Endothelial cell of umbilical vein (primary cell): ENCODE data around the gene MACROH2A2. TPM values are rescaled to one million over a fixed set of nuclear protein-coding genes. Genes with fewer than 3 reads are reported as not detected.
"Not testable (repeated sequence)": the region's sequence is repeated elsewhere in the genome, so short reads cannot be mapped to it uniquely, and the experiment has no call there.

ENCODE experiments used
- BruUV-seq: library from RNA; stranded (reverse); fragments of 400-500 nt; replicated peaks from 2 replicates; lab custom pipeline; 2021; lab: Mats Ljungman, UMichigan
- CTCF ChIA-PET: fragments of 300-600, 350-600 bp; sonication (Branson Sonifier 250); formaldehyde crosslinking; loops from one replicate; lab custom pipeline; 2021; ENCODE audit warnings: antibody characterized with exemption, inconsistent platforms; lab: Charles Lee
- POLR2A ChIA-PET: fragments of 300-600, 350-600 bp; sonication (Branson Sonifier 250); formaldehyde crosslinking; loops from one replicate; lab custom pipeline; 2021; ENCODE audit warnings: antibody characterized with exemption, inconsistent platforms; lab: Charles Lee
- DNase-seq: peaks from one replicate; pipeline ENCODE4 v3.0.0-alpha.2; 2011; ENCODE audit warnings: low read depth, low spot score
- FAIRE-seq: peaks from 2 replicates; lab custom pipeline; 2011; peaks lifted over from hg19 to GRCh38; lab: Jason Lieb, UNC
- H2AFZ ChIP-seq: 2 replicates; pipeline ENCODE4 v1.6.0; 2012; ENCODE audit warnings: low read depth, low read length, control low read depth, inconsistent platforms
- H3K27ac ChIP-seq: 2 replicates; pipeline ENCODE4 v1.5.1; 2011; ENCODE audit warnings: low read depth, mild to moderate bottlenecking, control low read depth, low read length, moderate library complexity; ENCODE audit not compliant: insufficient read depth
- H3K27me3 ChIP-seq, 2 experiments: 2 replicates each; pipeline versions ENCODE4 v1.6.0 to v1.6.1; 2011; ENCODE audit warnings: low read length in 2 of 2, mixed read lengths in 1 of 2; ENCODE audit not compliant: control insufficient read depth in 2 of 2, insufficient read depth in 2 of 2
- H3K36me3 ChIP-seq, 2 experiments: 2 replicates in 1 of 2; 3 replicates in 1 of 2; pipeline ENCODE4 v1.5.1; 2011; ENCODE audit warnings: low read length in 2 of 2, mild to moderate bottlenecking in 1 of 2, moderate library complexity in 1 of 2; ENCODE audit not compliant: control insufficient read depth in 2 of 2, insufficient read depth in 2 of 2; ENCODE audit errors: extremely low read depth in 1 of 2
- H3K4me1 ChIP-seq: 3 replicates; pipeline ENCODE4 v1.5.1; 2011; ENCODE audit warnings: mild to moderate bottlenecking, low read length; ENCODE audit not compliant: control insufficient read depth, insufficient read depth; ENCODE audit errors: extremely low read depth
- H3K4me2 ChIP-seq: 2 replicates; pipeline ENCODE4 v1.6.1; 2011; ENCODE audit warnings: low read length, control low read depth, mixed read lengths; ENCODE audit not compliant: insufficient read depth
- H3K4me3 ChIP-seq, 3 experiments: fragments of 200-600 bp in 1 of 3; sonication (generic), shearing (Covaris generic) in 1 of 3; replicated peaks in 1 of 3; 2 replicates each; pipeline ENCODE4 v1.5.1; 2011 to 2016; ENCODE audit warnings: control low read depth in 3 of 3, low read length in 3 of 3, mild to moderate bottlenecking in 2 of 3, inconsistent platforms in 1 of 3, low read depth in 1 of 3, moderate library complexity in 1 of 3; ENCODE audit not compliant: insufficient read depth in 1 of 3
- H3K79me2 ChIP-seq: 2 replicates; pipeline ENCODE4 v1.6.0; 2012; ENCODE audit warnings: low read length, inconsistent platforms; ENCODE audit not compliant: control insufficient read depth, insufficient read depth
- H3K9ac ChIP-seq: replicated peaks from 2 replicates; pipeline ENCODE3; 2011; ENCODE audit warnings: low read length, control low read depth; ENCODE audit not compliant: insufficient read depth; ENCODE audit errors: extremely low read depth
- H3K9me1 ChIP-seq: replicated peaks from 3 replicates; pipeline ENCODE4 v1.6.0; 2011; ENCODE audit warnings: mild to moderate bottlenecking, low read length; ENCODE audit not compliant: control insufficient read depth, insufficient read depth; ENCODE audit errors: extremely low read depth
- H3K9me3 ChIP-seq: replicated peaks from 2 replicates; pipeline ENCODE4 v1.5.1; 2012; ENCODE audit warnings: low read length, inconsistent platforms; ENCODE audit not compliant: control insufficient read depth, insufficient read depth
- H4K20me1 ChIP-seq: replicated peaks from 2 replicates; pipeline ENCODE3; 2011; ENCODE audit warnings: mild to moderate bottlenecking, low read length; ENCODE audit not compliant: control insufficient read depth, insufficient read depth; ENCODE audit errors: extremely low read depth
- EZH2 ChIP-seq: IDR thresholded peaks from 2 replicates; pipeline ENCODE4 v1.6.1; 2012; ENCODE audit warnings: borderline replicate concordance, low read depth, mild to moderate bottlenecking, moderate library complexity, low read length, inconsistent platforms; ENCODE audit not compliant: severe bottlenecking
- FOS ChIP-seq: IDR thresholded peaks from 2 replicates; pipeline ENCODE4 v1.6.1; 2011; ENCODE audit warnings: mild to moderate bottlenecking, low read length, moderate library complexity, borderline replicate concordance; ENCODE audit not compliant: insufficient read depth
- GATA2 ChIP-seq: IDR thresholded peaks from 2 replicates; pipeline ENCODE4 v1.7.0; 2011; ENCODE audit warnings: low read depth, mild to moderate bottlenecking, moderate library complexity, mixed read lengths, low read length; ENCODE audit not compliant: insufficient read length, insufficient read depth
- JUN ChIP-seq: IDR thresholded peaks from 2 replicates; pipeline ENCODE4 v1.6.1; 2011; ENCODE audit warnings: borderline replicate concordance, low read depth; ENCODE audit not compliant: insufficient read length, insufficient read depth
- MYC ChIP-seq: IDR thresholded peaks from one replicate; pipeline ENCODE4 v1.6.1; 2011; ENCODE audit warnings: mild to moderate bottlenecking, low read depth, low read length
- POLR2A ChIP-seq: IDR thresholded peaks from 2 replicates; pipeline ENCODE4 v1.6.1; 2012; ENCODE audit warnings: low read depth, mild to moderate bottlenecking, control low read depth, low read length
- POLR2AphosphoS5 ChIP-seq: IDR thresholded peaks from 2 replicates; pipeline ENCODE4 v1.6.1; 2012; ENCODE audit warnings: low read depth, mild to moderate bottlenecking, control low read depth, low read length, moderate library complexity; ENCODE audit not compliant: insufficient read depth
- dilution Hi-C: fragments of 300-500 bp; cut with MboI; formaldehyde crosslinking; loops from one replicate; pipeline ENCODE4 v1.15.0; 2019; ENCODE audit warnings: low sequenced_read_pairs; ENCODE audit not compliant: extremely low pct_ligation_motif_present
- intact Hi-C: fragments of 100-400 bp; cut with micrococcal nuclease; formaldehyde crosslinking; loops from one replicate; pipeline ENCODE4 v1.10.0; 2022
- polyA plus RNA-seq, 4 experiments: library from polyadenylated mRNA; depleted of rRNA in 3 of 4; stranded (reverse) in 3 of 4; unstranded in 1 of 4; fragments of >200 nt; gene quantifications; 2 replicates each; pipeline versions ENCODE4 v1.2.1 to v1.2.3, GENCODE V29; 2011 to 2012; ENCODE audit warnings: missing spikeins in 1 of 4
- total RNA-seq: library from RNA; stranded (reverse); gene quantifications from 2 replicates; pipeline ENCODE4 v1.2.3, GENCODE V29; 2021
- TF ChIP-seq, protein P1 (sequence below): IDR thresholded peaks from 2 replicates; pipeline ENCODE4 v1.6.1; 2011; ENCODE audit not compliant: insufficient read depth, insufficient read length
- TF ChIP-seq, protein P2 (sequence below), 2 donors: IDR thresholded peaks; 1 replicate in 1 of 2; 2 replicates in 1 of 2; pipeline ENCODE4 v1.5.1; 2011; ENCODE audit warnings: low read length in 2 of 2, mild to moderate bottlenecking in 2 of 2, moderate library complexity in 2 of 2, control low read depth in 1 of 2, inconsistent platforms in 1 of 2, low read depth in 1 of 2; ENCODE audit not compliant: insufficient read depth in 1 of 2; ENCODE audit errors: extremely low read depth in 1 of 2

The MACROH2A2 gene
- total and polyA plus RNA-seq, 2 donors (not counting 3 experiments of a cell fraction or from before 2014, with no cell fraction given), result 0.08 TPM; not detected in 1

DNA sequence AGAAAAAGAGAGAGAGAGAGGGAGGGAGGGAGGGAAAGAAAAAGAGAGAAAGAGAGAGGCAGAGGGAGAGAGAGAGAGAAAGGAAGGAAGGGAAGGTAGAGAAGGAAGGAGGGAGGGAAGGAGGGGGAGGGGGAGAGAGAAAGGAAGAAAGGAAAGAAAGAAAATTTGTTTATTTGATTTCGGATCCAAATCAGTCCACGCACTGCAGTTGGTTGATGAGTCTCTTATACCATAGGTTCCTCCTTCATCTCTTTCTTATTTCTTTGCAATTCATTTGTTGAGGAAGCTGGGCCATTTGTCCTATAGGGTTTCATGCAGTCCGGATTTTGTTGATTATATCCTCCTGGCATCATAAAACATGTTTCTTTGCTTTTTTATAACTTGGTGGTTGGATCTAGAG is 45.6 kb downstream of the MACROH2A2 start:
- CTCF ChIA-PET, result interaction anchor here (3.9 kb wide), 1 partner anchor 18 kb away, joined by 19 read pairs; no protein-coding TSS in a partner anchor
- dilution Hi-C loops, result no loop called here

DNA sequence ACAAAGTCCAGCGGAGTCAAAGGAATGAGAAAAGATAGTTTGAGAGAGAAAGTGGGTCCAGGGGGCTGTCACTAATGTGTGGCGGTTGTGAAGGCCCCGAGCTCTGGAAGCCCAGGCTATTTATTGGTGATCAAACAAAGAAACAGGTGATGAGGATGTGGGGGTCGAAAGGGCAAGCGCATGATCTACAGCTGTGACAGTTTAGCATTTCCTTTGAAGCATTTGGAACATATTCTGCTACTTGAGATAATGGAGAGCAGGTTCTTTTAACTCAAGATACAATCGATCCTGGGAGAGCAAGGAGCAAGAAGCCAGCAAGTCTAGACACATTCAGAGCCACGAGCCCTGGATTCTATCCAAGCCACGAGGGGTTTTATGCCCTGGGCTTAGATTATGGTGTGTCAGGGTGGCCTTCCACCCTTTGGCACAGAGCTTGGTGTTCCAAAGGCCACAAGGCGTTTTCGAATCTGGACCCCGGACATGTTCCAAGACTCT is 48.5 kb downstream of the MACROH2A2 start:
- H3K9me1 ChIP-seq, DNase-seq, H3K9ac ChIP-seq, H3K4me1 ChIP-seq, FAIRE-seq, H3K9me3 ChIP-seq, H3K27ac ChIP-seq, H3K36me3 ChIP-seq, POLR2A ChIA-PET, H3K79me2 ChIP-seq, H4K20me1 ChIP-seq, BruUV-seq, H3K4me2 ChIP-seq, dilution Hi-C loops, intact Hi-C loops, H3K4me3 ChIP-seq, H2AFZ ChIP-seq: not testable (repeated sequence)
- H3K27me3 ChIP-seq, result peaks cover 2 to 14% of the 10 kb centered on the region in 2 experiments
- CTCF ChIA-PET, result interaction anchor here (3.9 kb wide), 1 partner anchor 15 kb away, joined by 19 read pairs; no protein-coding TSS in a partner anchor

More for the DNA sequence above, 45.6 kb downstream of the MACROH2A2 start:
- POLR2A ChIA-PET, result no interaction called here
- Histone ChIP-seq H3K79me2 (no peaks in the 10 kb centered on the region), H3K27ac (no peak overlapping the region), H3K27me3 (peaks cover 4 to 29% of the 10 kb centered on the region in 2 experiments), H2AFZ (no peak overlapping the region), H3K9me3 (no peaks in the 10 kb centered on the region), H3K4me1 (no peaks in the 10 kb centered on the region), H3K9ac (no peak overlapping the region), H3K9me1 (no peaks in the 10 kb centered on the region), H3K4me2 (no peak overlapping the region), H3K4me3 (no peak overlapping the region), H4K20me1 (no peaks in the 10 kb centered on the region), H3K36me3 (no peaks in the 10 kb centered on the region)
- TF ChIP-seq MYC (no peak), POLR2AphosphoS5 (no peak), GATA2 (no peak), EZH2 (no peak), FOS (no peak), JUN (no peak), POLR2A (no peak)
- TF ChIP-seq, protein P1, sequence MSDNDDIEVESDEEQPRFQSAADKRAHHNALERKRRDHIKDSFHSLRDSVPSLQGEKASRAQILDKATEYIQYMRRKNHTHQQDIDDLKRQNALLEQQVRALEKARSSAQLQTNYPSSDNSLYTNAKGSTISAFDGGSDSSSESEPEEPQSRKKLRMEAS, result no peak
- TF ChIP-seq, protein P2, sequence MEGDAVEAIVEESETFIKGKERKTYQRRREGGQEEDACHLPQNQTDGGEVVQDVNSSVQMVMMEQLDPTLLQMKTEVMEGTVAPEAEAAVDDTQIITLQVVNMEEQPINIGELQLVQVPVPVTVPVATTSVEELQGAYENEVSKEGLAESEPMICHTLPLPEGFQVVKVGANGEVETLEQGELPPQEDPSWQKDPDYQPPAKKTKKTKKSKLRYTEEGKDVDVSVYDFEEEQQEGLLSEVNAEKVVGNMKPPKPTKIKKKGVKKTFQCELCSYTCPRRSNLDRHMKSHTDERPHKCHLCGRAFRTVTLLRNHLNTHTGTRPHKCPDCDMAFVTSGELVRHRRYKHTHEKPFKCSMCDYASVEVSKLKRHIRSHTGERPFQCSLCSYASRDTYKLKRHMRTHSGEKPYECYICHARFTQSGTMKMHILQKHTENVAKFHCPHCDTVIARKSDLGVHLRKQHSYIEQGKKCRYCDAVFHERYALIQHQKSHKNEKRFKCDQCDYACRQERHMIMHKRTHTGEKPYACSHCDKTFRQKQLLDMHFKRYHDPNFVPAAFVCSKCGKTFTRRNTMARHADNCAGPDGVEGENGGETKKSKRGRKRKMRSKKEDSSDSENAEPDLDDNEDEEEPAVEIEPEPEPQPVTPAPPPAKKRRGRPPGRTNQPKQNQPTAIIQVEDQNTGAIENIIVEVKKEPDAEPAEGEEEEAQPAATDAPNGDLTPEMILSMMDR (IDR thresholded peaks at IDR 0.05; ENCODE audit: extremely low read depth in 1 of 2, insufficient read depth in 1 of 2, low read depth in 1 of 2, low read length in 2 of 2), result no peak
- intact Hi-C loops, result no loop called here
- DNase-seq, result no peak
- FAIRE-seq, result no peak
- no TSS peak for BruUV-seq
